Activated T-cell treated with anti-CD3 and anti-CD28 coated beads, Interleukin-2, amount 50 U/mL, for 72 hours (primary cell): Measurements from ENCODE around the gene DTNBP1. TPM values are rescaled to one million over a fixed set of nuclear protein-coding genes. Genes with fewer than 3 reads are reported as not detected.

Experiments
- ATAC-seq, 2 donors: fragments of 150-1000 bp; cut with Tn5 transposase; replicated peaks in 1 of 2; 2 replicates each; pipeline ENCODE4 v1.10.0; 2021; ENCODE audit warnings: moderate library complexity in 2 of 2, mild to moderate bottlenecking in 1 of 2
- DNase-seq, 2 donors: peaks; one replicate each; pipeline ENCODE4 v3.0.0; 2021 to 2022; ENCODE audit warnings: mixed read lengths in 1 of 2
- H3K27ac Mint-ChIP-seq: one replicate; pipeline ENCODE4 v1.8.0; 2022; ENCODE audit warnings: mild to moderate bottlenecking, moderate library complexity, mixed read lengths
- H3K27me3 Mint-ChIP-seq: one replicate; pipeline ENCODE4 v1.8.0; 2022; ENCODE audit warnings: low read depth, mixed read lengths
- H3K36me3 Mint-ChIP-seq, 2 donors: one replicate each; pipeline ENCODE4 v1.8.0; 2022; ENCODE audit warnings: mixed read lengths in 2 of 2, mild to moderate bottlenecking in 1 of 2; ENCODE audit not compliant: insufficient read depth in 2 of 2
- H3K4me1 Mint-ChIP-seq: one replicate; pipeline ENCODE4 v1.8.0; 2022; ENCODE audit warnings: low read depth, mixed read lengths
- H3K4me3 Mint-ChIP-seq, 2 donors: one replicate each; pipeline ENCODE4 v1.8.0; 2022; ENCODE audit warnings: mild to moderate bottlenecking in 2 of 2, mixed read lengths in 2 of 2, moderate library complexity in 2 of 2
- H3K9me3 Mint-ChIP-seq, 2 donors: one replicate each; pipeline ENCODE4 v1.8.0; 2022; ENCODE audit warnings: mixed read lengths in 2 of 2
- total RNA-seq, 2 donors: library from RNA; stranded (reverse); gene quantifications; one replicate each; pipeline ENCODE4 v1.2.3, GENCODE V29; 2022

The DTNBP1 gene
- total RNA-seq, 2 donors from 2014 or later: 24.5 to 27.1 TPM

- no peak overlapping the region for H3K4me3 Mint-ChIP-seq
- no peak for DNase-seq
- H3K27ac Mint-ChIP-seq: no peak overlapping the region
- H3K27me3 Mint-ChIP-seq: no peaks in the 10 kb centered on the region
- H3K4me1 Mint-ChIP-seq: peaks cover 16% of the 10 kb centered on the region
- H3K36me3 Mint-ChIP-seq: peaks cover 5 to 13% of the 10 kb centered on the region in 2 donors
- no peak for ATAC-seq
- no peaks in the 10 kb centered on the region for H3K9me3 Mint-ChIP-seq
These were observed 48.6 kb downstream of the DTNBP1 start for GRCh38 chr6:15614277-15614676.

- Mint-ChIP-seq H3K4me1 (no peaks in the 10 kb centered on the region), H3K36me3 (peaks cover 0 to 11% of the 10 kb centered on the region in 2 donors), H3K27me3 (no peaks in the 10 kb centered on the region), H3K9me3 (no peaks in the 10 kb centered on the region), H3K27ac (no peak overlapping the region), H3K4me3 (no peak overlapping the region)
- no peak for ATAC-seq
- DNase-seq: no peak
These were observed 54.4 kb downstream of the DTNBP1 start for GRCh38 chr6:15608396-15608795.

GRCh38 chr6:15607603-15608002, 55.2 kb downstream of the DTNBP1 start:
- Mint-ChIP-seq H3K9me3 (no peaks in the 10 kb centered on the region), H3K27ac (no peak overlapping the region), H3K36me3 (peaks cover 0 to 10% of the 10 kb centered on the region in 2 donors), H3K4me3 (no peak overlapping the region), H3K27me3 (no peaks in the 10 kb centered on the region), H3K4me1 (no peaks in the 10 kb centered on the region)
- no peak for DNase-seq
- no peak for ATAC-seq

- ATAC-seq: no peak
- Mint-ChIP-seq H3K4me3 (no peak overlapping the region), H3K27me3 (no peaks in the 10 kb centered on the region), H3K27ac (no peak overlapping the region), H3K4me1 (no peaks in the 10 kb centered on the region), H3K36me3 (peaks cover 0 to 8% of the 10 kb centered on the region in 2 donors), H3K9me3 (no peaks in the 10 kb centered on the region)
- no peak for DNase-seq
These were observed 56.5 kb downstream of the DTNBP1 start for GRCh38 chr6:15606347-15606746.

GRCh38 chr6:15604843-15605242, 58.0 kb downstream of the DTNBP1 start:
- H3K36me3 Mint-ChIP-seq: peaks cover 5 to 9% of the 10 kb centered on the region in 2 donors
- ATAC-seq: no peak
- no peaks in the 10 kb centered on the region for H3K4me1 Mint-ChIP-seq
- H3K27me3 Mint-ChIP-seq: no peaks in the 10 kb centered on the region
- no peak overlapping the region for H3K27ac Mint-ChIP-seq
- H3K9me3 Mint-ChIP-seq: no peaks in the 10 kb centered on the region
- no peak overlapping the region for H3K4me3 Mint-ChIP-seq
- no peak for DNase-seq

- Mint-ChIP-seq H3K27ac (no peak overlapping the region), H3K27me3 (no peaks in the 10 kb centered on the region), H3K4me1 (no peaks in the 10 kb centered on the region), H3K9me3 (no peaks in the 10 kb centered on the region), H3K36me3 (peaks cover 3 to 5% of the 10 kb centered on the region in 2 donors), H3K4me3 (no peak overlapping the region)
- no peak for ATAC-seq
- peak; percentile 4 to 11 for DNase-seq
These were observed 60.7 kb downstream of the DTNBP1 start for GRCh38 chr6:15602154-15602553.

GRCh38 chr6:15598273-15598798, 64.5 kb downstream of the DTNBP1 start:
- Mint-ChIP-seq H3K9me3 (no peaks in the 10 kb centered on the region), H3K4me3 (no peak overlapping the region), H3K36me3 (peaks cover 5 to 6% of the 10 kb centered on the region in 2 donors), H3K27me3 (no peaks in the 10 kb centered on the region), H3K27ac (no peak overlapping the region), H3K4me1 (peaks cover 15% of the 10 kb centered on the region)
- ATAC-seq: no peak
- DNase-seq: no peak

GRCh38 chr6:15596186-15596896, 66.5 kb downstream of the DTNBP1 start:
- no peak overlapping the region for H3K4me3 Mint-ChIP-seq
- DNase-seq (no peak), ATAC-seq (no peak)
- no peak overlapping the region for H3K27ac Mint-ChIP-seq
- peaks cover 5 to 6% of the 10 kb centered on the region in 2 donors for H3K36me3 Mint-ChIP-seq
- no peaks in the 10 kb centered on the region for H3K9me3 Mint-ChIP-seq
- no peaks in the 10 kb centered on the region for H3K27me3 Mint-ChIP-seq
- peaks cover 26% of the 10 kb centered on the region for H3K4me1 Mint-ChIP-seq

GRCh38 chr6:15595461-15596173, 67.2 kb downstream of the DTNBP1 start:
- H3K9me3 Mint-ChIP-seq: no peaks in the 10 kb centered on the region

GRCh38 chr6:15594512-15595259, 68.1 kb downstream of the DTNBP1 start:
- DNase-seq (no peak), ATAC-seq (peak in 1 of 2 donors; percentile 30)
- H3K4me1 Mint-ChIP-seq: peaks cover 29% of the 10 kb centered on the region
- H3K9me3 Mint-ChIP-seq: no peaks in the 10 kb centered on the region
- H3K36me3 Mint-ChIP-seq: peaks cover 0 to 6% of the 10 kb centered on the region in 2 donors
- no peaks in the 10 kb centered on the region for H3K27me3 Mint-ChIP-seq
- H3K27ac Mint-ChIP-seq: no peak overlapping the region
- no peak overlapping the region for H3K4me3 Mint-ChIP-seq

More at GRCh38 chr6:15595461-15596173, 67.2 kb downstream of the DTNBP1 start:
- DNase-seq (no peak), ATAC-seq (no peak)
- Mint-ChIP-seq H3K4me3 (no peak overlapping the region), H3K27me3 (no peaks in the 10 kb centered on the region), H3K4me1 (peaks cover 26% of the 10 kb centered on the region), H3K27ac (no peak overlapping the region), H3K36me3 (peaks cover 2 to 6% of the 10 kb centered on the region in 2 donors)

- Mint-ChIP-seq H3K4me3 (no peak overlapping the region), H3K36me3 (peaks cover 0 to 6% of the 10 kb centered on the region in 2 donors), H3K27ac (no peak overlapping the region), H3K27me3 (no peaks in the 10 kb centered on the region), H3K9me3 (no peaks in the 10 kb centered on the region), H3K4me1 (peaks cover 38% of the 10 kb centered on the region)
- DNase-seq (no peak), ATAC-seq (no peak)
These were observed 69.0 kb downstream of the DTNBP1 start for GRCh38 chr6:15593798-15594197.

- Mint-ChIP-seq H3K9me3 (no peaks in the 10 kb centered on the region), H3K27me3 (no peaks in the 10 kb centered on the region), H3K27ac (no peak overlapping the region), H3K4me3 (no peak overlapping the region), H3K4me1 (peaks cover 45% of the 10 kb centered on the region), H3K36me3 (peaks cover 0 to 8% of the 10 kb centered on the region in 2 donors)
- ATAC-seq: no peak
- no peak for DNase-seq
These were observed 70.2 kb downstream of the DTNBP1 start for GRCh38 chr6:15592610-15593009.
